ENCODE results near the gene KRT4.

DNA sequence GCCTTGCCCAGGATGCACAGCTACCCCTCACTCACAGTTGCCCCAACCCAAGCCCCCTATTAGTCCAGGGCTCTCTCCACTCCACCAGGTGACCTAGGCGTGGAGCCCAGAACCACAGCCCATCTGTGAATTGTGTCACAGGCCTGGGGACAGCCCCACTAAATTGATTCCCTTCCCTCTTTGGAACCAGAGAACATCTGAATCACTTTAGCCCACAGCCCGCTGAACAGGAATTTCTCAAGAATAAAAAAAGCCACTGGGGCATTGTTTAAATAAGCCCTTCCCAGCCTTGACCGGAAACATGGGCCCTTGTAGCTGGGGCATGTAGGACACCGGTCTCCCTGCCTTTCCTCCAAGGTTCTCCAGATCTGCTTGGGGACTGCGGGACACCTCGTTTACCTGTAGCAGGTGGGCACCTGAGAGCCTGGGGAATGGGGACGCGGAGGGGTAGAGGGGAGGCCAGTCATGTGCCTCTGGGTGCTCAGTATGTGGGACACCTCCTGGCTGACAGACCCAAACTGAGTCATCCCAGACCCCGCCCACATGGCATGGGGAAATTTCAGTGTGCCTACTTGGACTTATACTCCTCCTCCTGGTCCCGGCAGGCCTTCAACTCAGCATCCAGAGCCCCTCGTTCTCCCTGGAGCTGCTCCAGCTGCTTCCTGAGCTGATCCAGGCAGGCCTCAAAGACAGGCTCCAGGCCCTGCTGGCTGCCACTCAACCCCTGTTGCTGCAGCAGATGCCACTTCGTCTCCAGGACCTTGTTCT, 33.6 kb upstream of the KRT4 start:
- TF ChIP-seq POLR2AphosphoS5 (IDR thresholded peaks at IDR 0.05; ENCODE audit: borderline replicate concordance, low read depth, low read length) (no peak), EZH2 (IDR thresholded peaks at IDR 0.05) (no peak), FOXP2 (optimal IDR thresholded peaks at IDR 0.05; ENCODE audit: control extremely low read depth, extremely low read length, insufficient read depth) (no peak)

Data from SK-N-MC (cell line).